ENCODE data around the gene MRPL12.
A peak's percentile ranks its signal among the peaks of the same experiment; 100 is the strongest.

Gene MRPL12

GRCh38 chr17:81666092-81666341 is 37.1 kb upstream of the MRPL12 start:
- H3K4me2 ChIP-seq (ENCODE audit: low read depth, low read length, poor library complexity, severe bottlenecking): peak overlapping the region; percentile 86
- H3K9ac ChIP-seq (ENCODE audit: low read length): peak overlapping the region; percentile 94
- 0 out of 2 replicates have a peak, but pooled peaks cover 8% of the 10 kb centered on the region for H3F3A ChIP-seq (ENCODE audit: insufficient read depth)
- peaks cover 27% of the 10 kb centered on the region for H3K79me2 ChIP-seq (ENCODE audit: insufficient read depth, low read length)
- H3K4me3 ChIP-seq (ENCODE audit: insufficient read depth, low read length, poor library complexity, severe bottlenecking): peak overlapping the region; percentile 76
- H3K36me3 ChIP-seq (ENCODE audit: low read length): peaks cover 6% of the 10 kb centered on the region; the same call in 1 of the 2 replicates
- no peak overlapping the region for H2AFZ ChIP-seq (ENCODE audit: low read depth, low read length, severe bottlenecking)
- TF ChIP-seq CTCF (IDR thresholded peaks at IDR 0.05; ENCODE audit: insufficient read depth, low read length, poor library complexity, severe bottlenecking) (no peak), EZH2phosphoT487 (conservative IDR thresholded peaks at IDR 0.05; ENCODE audit: low read length) (no peak)
- no peaks in the 10 kb centered on the region for H3K27me3 ChIP-seq (ENCODE audit: low read length)
- H3K9me2 ChIP-seq (replicated peaks; ENCODE audit: insufficient read depth, low read length): no peaks in the 10 kb centered on the region
- H3K9me3 ChIP-seq (ENCODE audit: insufficient read depth, low read length): no peaks in the 10 kb centered on the region
- H4K20me1 ChIP-seq (ENCODE audit: low read depth, low read length): no peaks in the 10 kb centered on the region
- H3K27ac ChIP-seq (ENCODE audit: low read depth, low read length): peak overlapping the region; percentile 63

GRCh38 chr17:81666342-81667191 is 36.6 kb upstream of the MRPL12 start, which contains the start of the genes CCDC137 and OXLD1:
Gene CCDC137 (plus strand): TSS chr17:81666737. CDS start chr17:81666767, 30 bp downstream.
Gene OXLD1 (minus strand): TSS chr17:81666605. CDS start chr17:81666577, 28 bp downstream.
- Histone ChIP-seq H3K36me3 (ENCODE audit: low read length) (peaks cover 6% of the 10 kb centered on the region; the same call in 1 of the 2 replicates), H3K9me3 (ENCODE audit: insufficient read depth, low read length) (no peaks in the 10 kb centered on the region), H3K4me2 (ENCODE audit: low read depth, low read length, poor library complexity, severe bottlenecking) (peak within 1 kb of the TSS; percentile 95), H2AFZ (ENCODE audit: low read depth, low read length, severe bottlenecking) (peak within 1 kb of the TSS; percentile 20), H3K4me3 (ENCODE audit: insufficient read depth, low read length, poor library complexity, severe bottlenecking) (peak within 1 kb of the TSS; percentile 76), H3K79me2 (ENCODE audit: insufficient read depth, low read length) (peaks cover 27% of the 10 kb centered on the region), H3F3A (ENCODE audit: insufficient read depth) (0 out of 2 replicates have a peak, but pooled peaks cover 8% of the 10 kb centered on the region), H4K20me1 (ENCODE audit: low read depth, low read length) (no peaks in the 10 kb centered on the region), H3K27ac (ENCODE audit: low read depth, low read length) (peak within 1 kb of the TSS; percentile 66), H3K9ac (ENCODE audit: low read length) (peak within 1 kb of the TSS; percentile 94), H3K27me3 (ENCODE audit: low read length) (no peaks in the 10 kb centered on the region), H3K9me2 (replicated peaks; ENCODE audit: insufficient read depth, low read length) (no peaks in the 10 kb centered on the region)
- TF ChIP-seq EZH2phosphoT487 (conservative IDR thresholded peaks at IDR 0.05; ENCODE audit: low read length) (no peak), CTCF (IDR thresholded peaks at IDR 0.05; ENCODE audit: insufficient read depth, low read length, poor library complexity, severe bottlenecking) (no peak)

GRCh38 chr17:81667754-81668153 is 35.4 kb upstream of the MRPL12 start:
- TF ChIP-seq EZH2phosphoT487 (conservative IDR thresholded peaks at IDR 0.05; ENCODE audit: low read length) (no peak), CTCF (IDR thresholded peaks at IDR 0.05; ENCODE audit: insufficient read depth, low read length, poor library complexity, severe bottlenecking) (peak; percentile 15)
- Histone ChIP-seq H3K79me2 (ENCODE audit: insufficient read depth, low read length) (peaks cover 27% of the 10 kb centered on the region), H3K27me3 (ENCODE audit: low read length) (no peaks in the 10 kb centered on the region), H3K4me3 (ENCODE audit: insufficient read depth, low read length, poor library complexity, severe bottlenecking) (peak overlapping the region; percentile 39), H3K9me2 (replicated peaks; ENCODE audit: insufficient read depth, low read length) (no peaks in the 10 kb centered on the region), H3K4me2 (ENCODE audit: low read depth, low read length, poor library complexity, severe bottlenecking) (peak overlapping the region; percentile 95), H2AFZ (ENCODE audit: low read depth, low read length, severe bottlenecking) (no peak overlapping the region), H4K20me1 (ENCODE audit: low read depth, low read length) (no peaks in the 10 kb centered on the region), H3K9ac (ENCODE audit: low read length) (peak overlapping the region; percentile 94), H3F3A (ENCODE audit: insufficient read depth) (0 out of 2 replicates have a peak, but pooled peaks cover 4% of the 10 kb centered on the region), H3K9me3 (ENCODE audit: insufficient read depth, low read length) (no peaks in the 10 kb centered on the region), H3K27ac (ENCODE audit: low read depth, low read length) (no peak overlapping the region), H3K36me3 (ENCODE audit: low read length) (peaks cover 6% of the 10 kb centered on the region; the same call in 1 of the 2 replicates)

Data from SU-DHL-6 (cell line).